Activated CD8-positive, alpha-beta T cell treated with anti-CD3 and anti-CD28 coated beads, Interleukin-2, amount 10 ng/mL, durations not matched to agents 7 days and 5 days (primary cell): ENCODE data around the gene SUSD1. TPM values are rescaled to one million over a fixed set of nuclear protein-coding genes. Genes with fewer than 3 reads are reported as not detected.
"Not testable (repeated sequence)": the region's sequence is repeated elsewhere in the genome, so short reads cannot be mapped to it uniquely, and the experiment has no call there.

Experiments used
- ATAC-seq: fragments of 150-1000 bp; cut with Tn5 transposase; one replicate; pipeline ENCODE4 v1.10.0; 2021; ENCODE audit warnings: moderate library complexity
- CTCF ChIA-PET: fragments of 350-600 bp; sonication (Branson Sonifier 250); formaldehyde crosslinking; loops from one replicate; lab custom pipeline; 2021; ENCODE audit warnings: antibody characterized with exemption; lab: Charles Lee
- POLR2A ChIA-PET: fragments of 350-600 bp; sonication (Branson Sonifier 250); formaldehyde crosslinking; loops from one replicate; lab custom pipeline; 2021; ENCODE audit warnings: antibody characterized with exemption; lab: Charles Lee
- DNase-seq: peaks from one replicate; pipeline ENCODE4 v3.0.0-alpha.2; 2020
- H3K27ac Mint-ChIP-seq: one replicate; pipeline ENCODE4 v1.8.0; 2021; ENCODE audit warnings: mild to moderate bottlenecking, mixed read lengths
- H3K27me3 Mint-ChIP-seq: one replicate; pipeline ENCODE4 v1.8.0; 2021; ENCODE audit warnings: low read depth, mixed read lengths
- H3K36me3 Mint-ChIP-seq: one replicate; pipeline ENCODE4 v1.8.0; 2021; ENCODE audit warnings: low read depth, mixed read lengths
- H3K4me1 Mint-ChIP-seq: one replicate; pipeline ENCODE4 v1.8.0; 2021; ENCODE audit warnings: low read depth, mixed read lengths
- H3K4me3 Mint-ChIP-seq: one replicate; pipeline ENCODE4 v1.8.0; 2021; ENCODE audit warnings: mild to moderate bottlenecking, mixed read lengths
- H3K9me3 Mint-ChIP-seq: one replicate; pipeline ENCODE4 v1.8.0; 2022; ENCODE audit warnings: mixed read lengths; ENCODE audit not compliant: insufficient read depth
- total RNA-seq, 2 experiments: library from RNA; stranded (reverse); gene quantifications; one replicate each; pipeline ENCODE4 v1.2.3, GENCODE V29; 2021

SUSD1 gene
- total RNA-seq, 2 experiments from 2014 or later = 15.2 to 17.9 TPM

DNA sequence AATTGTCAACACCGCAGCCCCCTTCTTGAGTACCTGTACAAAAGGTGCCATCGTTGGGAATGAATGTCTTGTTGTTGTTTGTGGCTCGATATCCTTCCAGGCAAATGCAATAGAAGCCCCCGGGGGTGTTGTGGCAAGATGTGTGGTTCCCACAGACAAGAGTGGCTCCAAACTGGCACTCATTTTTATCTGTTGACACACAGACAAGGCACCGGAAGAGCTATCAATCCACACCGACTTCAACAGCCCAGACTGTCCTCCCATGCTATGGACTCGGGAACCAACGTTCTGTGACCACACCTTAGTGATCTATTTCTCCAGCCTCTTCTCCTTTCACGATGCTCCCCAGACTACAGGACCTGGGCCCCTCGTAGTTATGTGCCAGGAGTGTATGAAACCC is 25.9 kb downstream of the SUSD1 start:
- CTCF ChIA-PET = no interaction called here
- Mint-ChIP-seq H3K36me3 (peaks cover 10% of the 10 kb centered on the region), H3K27ac (no peak overlapping the region), H3K4me3 (no peak overlapping the region), H3K4me1 (no peaks in the 10 kb centered on the region), H3K9me3 (no peaks in the 10 kb centered on the region), H3K27me3 (no peaks in the 10 kb centered on the region)
- no peak for DNase-seq
- POLR2A ChIA-PET = no interaction called here
- no peak for ATAC-seq

DNA sequence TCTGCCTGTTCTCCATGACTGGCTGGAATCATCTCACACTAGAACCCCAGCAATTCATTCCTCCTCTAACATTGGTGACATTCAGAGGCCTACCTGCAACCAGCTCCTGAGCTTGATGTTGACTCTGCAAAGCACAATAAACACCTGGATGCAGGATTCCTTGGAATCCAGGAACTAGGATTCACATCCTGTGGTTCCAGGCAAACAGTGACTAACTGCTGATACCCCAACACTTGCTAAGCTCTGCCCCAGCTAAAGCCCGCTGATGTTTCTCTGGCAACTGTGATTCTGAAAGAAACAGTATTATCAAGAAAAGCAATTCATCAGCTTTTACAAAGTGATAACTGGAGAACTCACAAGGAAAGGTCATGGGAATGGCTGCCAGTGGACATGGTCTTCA is 29.2 kb downstream of the SUSD1 start:
- Mint-ChIP-seq H3K9me3 (no peaks in the 10 kb centered on the region), H3K36me3 (peaks cover 20% of the 10 kb centered on the region), H3K27me3 (no peaks in the 10 kb centered on the region), H3K4me1 (no peaks in the 10 kb centered on the region), H3K4me3 (no peak overlapping the region), H3K27ac (no peak overlapping the region)
- ChIA-PET POLR2A (interaction anchor here (0.6 kb wide), 1 partner anchor 233 kb away, joined by 3 read pairs; no protein-coding TSS in a partner anchor), CTCF (interaction anchor here (0.8 to 1.4 kb wide), 2 partner anchors 14 to 216 kb away, joined by 3 to 4 read pairs; no protein-coding TSS in a partner anchor)
- DNase-seq = no peak
- no peak for ATAC-seq

DNA sequence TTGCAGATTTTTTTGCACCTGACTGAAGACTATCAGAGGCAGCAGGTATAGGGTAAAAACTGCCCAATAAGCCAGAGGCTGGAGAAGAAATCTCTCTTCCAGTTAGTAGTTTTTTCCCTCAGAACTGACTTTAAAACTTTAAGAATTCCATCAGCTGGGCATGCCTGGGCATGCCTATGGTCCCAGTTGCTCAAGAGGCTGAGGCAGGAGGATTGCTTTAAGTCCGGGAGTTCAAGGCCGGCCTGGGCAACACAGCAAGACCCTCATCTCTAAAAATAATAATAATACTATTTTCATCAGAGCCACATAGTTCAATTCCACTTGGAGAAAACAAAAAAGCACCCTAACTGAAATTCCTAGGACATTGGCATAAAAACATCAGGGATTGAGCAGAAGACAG is 30.3 kb downstream of the SUSD1 start:
- H3K9me3 Mint-ChIP-seq = no peaks in the 10 kb centered on the region
- ChIA-PET CTCF (interaction anchor here (1.4 kb wide), 1 partner anchor 9 kb away, joined by 3 read pairs; no protein-coding TSS in a partner anchor), POLR2A (no interaction called here)
- H3K36me3 Mint-ChIP-seq = peaks cover 22% of the 10 kb centered on the region
- H3K4me1 Mint-ChIP-seq = peaks cover 4% of the 10 kb centered on the region
- H3K4me3 Mint-ChIP-seq = no peak overlapping the region
- H3K27me3 Mint-ChIP-seq = no peaks in the 10 kb centered on the region
- DNase-seq (no peak), ATAC-seq (no peak)
- H3K27ac Mint-ChIP-seq = no peak overlapping the region

DNA sequence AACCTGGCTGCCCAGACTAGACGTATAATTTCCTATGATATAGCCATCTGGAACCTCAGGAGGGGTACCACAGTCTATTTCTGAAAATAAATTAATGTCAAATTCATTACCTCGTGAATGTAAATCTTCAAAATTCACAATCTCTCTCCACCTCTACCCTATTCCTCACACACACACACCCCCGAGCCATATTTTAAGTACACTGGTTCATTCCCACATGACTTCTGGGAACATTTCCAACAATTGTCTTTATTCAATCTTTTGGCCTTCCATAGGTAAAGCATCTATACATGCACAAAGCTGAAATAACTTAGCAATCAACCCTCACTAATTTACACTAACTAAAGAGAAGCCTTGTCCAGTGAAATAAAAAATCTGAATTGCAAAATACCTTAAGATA is 32.7 kb downstream of the SUSD1 start:
- Mint-ChIP-seq H3K4me3 (no peak overlapping the region), H3K4me1 (peaks cover 4% of the 10 kb centered on the region), H3K9me3 (no peaks in the 10 kb centered on the region), H3K27ac (no peak overlapping the region), H3K36me3 (peaks cover 20% of the 10 kb centered on the region), H3K27me3 (no peaks in the 10 kb centered on the region)
- no peak for DNase-seq
- ATAC-seq = no peak
- POLR2A ChIA-PET = no interaction called here
- CTCF ChIA-PET = no interaction called here

DNA sequence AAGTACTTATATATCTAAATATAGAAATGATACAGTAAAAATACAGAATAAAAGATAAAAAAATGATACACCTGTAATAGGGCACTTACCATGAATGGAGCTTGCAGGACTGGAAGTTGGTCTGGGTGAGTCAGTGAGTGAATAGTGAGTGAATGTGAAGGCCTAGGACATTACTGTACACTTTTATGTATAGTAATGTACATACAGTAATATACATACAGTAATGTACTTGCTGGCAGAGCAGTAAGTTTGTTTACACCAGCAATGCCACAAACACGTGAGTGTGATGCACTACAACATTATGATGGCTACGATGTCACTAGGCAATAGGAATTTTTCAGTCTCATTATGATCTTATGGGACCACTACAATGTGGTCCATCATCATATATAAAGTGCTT is 34.2 kb downstream of the SUSD1 start:
- DNase-seq = no peak
- H3K4me1 Mint-ChIP-seq = peaks cover 4% of the 10 kb centered on the region
- ChIA-PET CTCF (no interaction called here), POLR2A (no interaction called here)
- no peaks in the 10 kb centered on the region for H3K27me3 Mint-ChIP-seq
- H3K36me3 Mint-ChIP-seq = peaks cover 21% of the 10 kb centered on the region
- no peak for ATAC-seq
- H3K4me3 Mint-ChIP-seq = no peak overlapping the region
- no peaks in the 10 kb centered on the region for H3K9me3 Mint-ChIP-seq
- no peak overlapping the region for H3K27ac Mint-ChIP-seq

DNA sequence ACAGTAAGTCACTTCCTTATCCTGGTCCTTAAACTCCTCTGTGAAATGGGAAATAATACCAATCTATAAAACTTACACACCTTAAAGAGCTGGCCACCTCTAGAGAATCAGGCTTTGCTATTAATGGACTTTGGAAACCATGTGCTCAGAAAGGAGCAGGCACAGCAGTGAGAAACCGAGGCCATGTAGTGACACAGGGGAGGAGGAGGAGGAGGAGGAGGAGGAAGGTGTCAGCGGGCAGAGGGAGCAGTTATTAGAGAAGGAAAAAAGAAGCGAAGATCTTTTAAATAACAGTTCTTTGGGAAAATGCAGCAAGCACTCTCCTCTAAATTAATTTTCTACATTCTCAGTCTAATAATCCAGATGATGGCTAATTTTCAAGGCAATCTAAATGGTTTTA is 38.0 kb downstream of the SUSD1 start:
- ATAC-seq = no peak
- ChIA-PET CTCF (no interaction called here), POLR2A (no interaction called here)
- no peak for DNase-seq
- H3K36me3 Mint-ChIP-seq = peaks cover 37% of the 10 kb centered on the region
- H3K9me3 Mint-ChIP-seq = no peaks in the 10 kb centered on the region
- H3K4me1 Mint-ChIP-seq = peaks cover 6% of the 10 kb centered on the region
- H3K27me3 Mint-ChIP-seq = no peaks in the 10 kb centered on the region
- H3K4me3 Mint-ChIP-seq = no peak overlapping the region
- no peak overlapping the region for H3K27ac Mint-ChIP-seq

DNA sequence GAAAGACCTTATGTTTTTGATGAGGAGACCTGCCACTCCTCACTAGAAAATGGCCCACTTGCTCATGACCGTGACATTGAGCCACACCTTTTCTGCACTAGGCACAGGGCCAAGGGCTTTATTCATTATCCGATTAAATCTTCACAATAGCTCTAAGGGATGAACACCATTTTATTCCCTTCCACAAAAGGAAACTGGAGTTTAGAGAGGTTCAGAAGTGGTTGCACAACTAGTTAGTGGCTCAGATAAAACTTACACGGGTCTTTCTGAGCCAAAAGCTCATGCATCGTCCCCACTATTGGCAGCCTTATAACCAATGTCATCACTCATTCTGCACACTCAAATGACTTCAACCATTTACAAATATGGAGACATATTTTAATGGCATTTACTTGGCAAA is 39.4 kb downstream of the SUSD1 start:
- Mint-ChIP-seq H3K36me3 (peaks cover 33% of the 10 kb centered on the region), H3K4me3 (no peak overlapping the region), H3K27ac (no peak overlapping the region), H3K9me3 (no peaks in the 10 kb centered on the region), H3K4me1 (peaks cover 6% of the 10 kb centered on the region), H3K27me3 (no peaks in the 10 kb centered on the region)
- DNase-seq (no peak), ATAC-seq (no peak)
- ChIA-PET POLR2A (no interaction called here), CTCF (interaction anchor here (0.9 kb wide), 1 partner anchor 9 kb away, joined by 3 read pairs; no protein-coding TSS in a partner anchor)

DNA sequence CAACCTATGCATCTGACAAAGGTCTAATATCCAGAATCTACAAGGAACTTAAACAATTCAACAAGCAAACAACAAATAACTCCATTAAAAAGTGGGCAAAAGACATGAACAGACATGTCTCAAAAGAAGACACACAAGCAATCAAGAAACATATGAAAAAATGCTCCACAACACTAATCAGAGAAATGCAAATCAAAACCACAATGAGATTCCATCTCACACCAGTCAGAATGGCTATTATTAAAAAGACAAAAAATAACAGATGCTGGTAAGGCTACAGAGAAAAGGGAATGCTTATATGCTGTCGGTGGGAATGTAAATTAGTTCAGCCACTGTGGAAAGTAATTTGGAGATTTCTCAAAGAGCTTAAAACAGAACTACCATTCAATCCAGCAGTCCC is 41.3 kb downstream of the SUSD1 start:
- ATAC-seq, POLR2A ChIA-PET, H3K27me3 Mint-ChIP-seq, DNase-seq, H3K4me1 Mint-ChIP-seq, H3K27ac Mint-ChIP-seq, H3K4me3 Mint-ChIP-seq, H3K9me3 Mint-ChIP-seq: not testable (repeated sequence)
- CTCF ChIA-PET = interaction anchor here (1.0 kb wide), 1 partner anchor 36 kb away, joined by 3 read pairs; no protein-coding TSS in a partner anchor
- H3K36me3 Mint-ChIP-seq = peaks cover 31% of the 10 kb centered on the region

DNA sequence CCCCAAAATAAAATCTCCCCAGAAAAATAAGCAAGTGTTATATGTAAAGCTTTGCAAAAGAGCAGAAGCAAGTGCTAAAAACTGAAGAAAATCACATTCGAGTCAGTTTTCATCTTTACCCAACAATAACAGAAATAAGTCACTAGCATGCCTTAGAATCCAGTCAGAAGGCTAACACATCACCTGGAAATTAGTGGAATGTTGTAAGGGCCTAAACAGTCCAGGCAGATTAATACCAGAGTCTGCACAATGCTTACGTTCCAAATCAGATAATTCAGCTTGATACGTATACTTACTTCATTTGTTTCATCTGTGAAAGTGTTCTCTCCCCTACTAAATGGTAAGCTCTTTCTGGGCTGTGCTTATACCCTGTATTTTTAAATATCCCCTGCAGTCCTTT is 42.7 kb downstream of the SUSD1 start:
- CTCF ChIA-PET = interaction anchor here (1.3 kb wide), 1 partner anchor 14 kb away, joined by 4 read pairs; no protein-coding TSS in a partner anchor
- H3K9me3 Mint-ChIP-seq = no peaks in the 10 kb centered on the region
- ATAC-seq (no peak), DNase-seq (no peak)
- no peak overlapping the region for H3K4me3 Mint-ChIP-seq
- no peaks in the 10 kb centered on the region for H3K27me3 Mint-ChIP-seq
- no peak overlapping the region for H3K27ac Mint-ChIP-seq
- POLR2A ChIA-PET = interaction anchor here (0.7 kb wide), 1 partner anchor 16 kb away, joined by 4 read pairs; no protein-coding TSS in a partner anchor
- peaks cover 1% of the 10 kb centered on the region for H3K4me1 Mint-ChIP-seq
- peaks cover 31% of the 10 kb centered on the region for H3K36me3 Mint-ChIP-seq

DNA sequence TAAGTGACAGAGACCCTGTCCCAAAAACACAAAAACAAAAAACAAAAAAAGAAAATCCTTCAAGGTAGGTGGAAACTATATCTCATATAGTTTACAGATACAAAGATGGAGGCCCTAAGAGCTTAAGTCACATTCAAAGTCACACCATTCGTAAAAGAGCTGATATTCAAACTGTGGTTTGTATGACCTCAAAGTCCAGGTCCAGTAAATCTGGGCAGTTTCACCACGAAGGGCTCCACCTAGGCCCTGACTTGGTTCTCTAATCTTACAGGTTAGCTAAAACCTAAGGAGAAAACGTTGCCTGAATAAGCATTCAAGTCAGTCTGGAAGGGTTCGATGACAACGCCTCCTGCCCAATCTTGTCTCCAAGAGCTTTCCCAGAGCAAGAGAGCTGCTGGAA is 44.1 kb downstream of the SUSD1 start:
- peaks cover 1% of the 10 kb centered on the region for H3K4me1 Mint-ChIP-seq
- no peaks in the 10 kb centered on the region for H3K9me3 Mint-ChIP-seq
- ChIA-PET CTCF (interaction anchor here (0.9 to 1.8 kb wide), 2 partner anchors 18 to 662 kb away, joined by 4 read pairs; no protein-coding TSS in a partner anchor), POLR2A (no interaction called here)
- ATAC-seq (no peak), DNase-seq (peak; percentile 9)
- H3K4me3 Mint-ChIP-seq = no peak overlapping the region
- H3K36me3 Mint-ChIP-seq = peaks cover 27% of the 10 kb centered on the region
- no peaks in the 10 kb centered on the region for H3K27me3 Mint-ChIP-seq
- H3K27ac Mint-ChIP-seq = no peak overlapping the region

DNA sequence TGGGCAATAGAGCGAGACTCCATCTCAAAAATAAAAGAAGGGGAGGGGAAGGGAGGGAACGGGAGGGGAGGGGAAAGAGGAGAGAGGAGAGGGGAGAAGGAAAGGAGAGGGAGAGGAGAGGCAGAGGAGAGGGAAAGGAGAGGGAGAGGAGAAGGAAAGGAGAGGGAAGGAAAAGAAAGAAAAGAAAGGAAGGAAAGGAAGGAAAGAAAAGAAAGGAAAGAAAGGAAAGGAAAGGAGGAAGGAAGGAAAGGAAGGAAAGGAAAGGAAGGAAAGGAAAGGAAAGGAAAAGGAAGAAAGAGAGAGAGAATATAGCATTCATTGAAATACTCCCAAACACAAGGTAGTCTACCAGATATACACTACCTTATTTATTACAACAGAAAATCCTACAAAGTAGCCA is 44.8 kb downstream of the SUSD1 start:
- POLR2A ChIA-PET = no interaction called here
- Mint-ChIP-seq H3K9me3 (no peaks in the 10 kb centered on the region), H3K4me1 (peaks cover 1% of the 10 kb centered on the region), H3K27me3 (no peaks in the 10 kb centered on the region), H3K27ac (no peak overlapping the region), H3K36me3 (peaks cover 23% of the 10 kb centered on the region), H3K4me3 (no peak overlapping the region)
- CTCF ChIA-PET = interaction anchor here (1.8 kb wide), 1 partner anchor 17 kb away, joined by 4 read pairs; no protein-coding TSS in a partner anchor
- ATAC-seq = no peak
- DNase-seq = no peak

DNA sequence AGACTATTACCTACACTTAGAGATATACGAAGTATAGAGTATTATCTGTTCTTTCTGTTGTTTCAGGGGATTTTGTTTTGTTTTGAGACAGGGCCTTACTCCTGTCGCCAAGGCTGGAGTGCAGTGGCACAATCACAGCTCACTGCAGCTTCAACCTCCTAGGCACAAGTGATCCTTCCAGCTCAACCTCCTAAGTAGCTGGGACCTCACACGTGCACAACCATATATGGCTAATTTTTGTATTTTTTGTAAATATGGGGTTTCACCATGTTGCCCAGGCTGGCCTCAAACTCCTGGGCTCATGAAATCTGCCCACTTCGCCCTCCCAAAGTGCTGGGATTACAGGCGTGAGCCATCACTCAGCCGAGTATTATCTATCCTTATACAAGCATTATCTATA is 45.9 kb downstream of the SUSD1 start:
- H3K27ac Mint-ChIP-seq = no peak overlapping the region

More for the DNA sequence above, 45.9 kb downstream of the SUSD1 start:
- peaks cover 1% of the 10 kb centered on the region for H3K4me1 Mint-ChIP-seq
- ATAC-seq (no peak), DNase-seq (no peak)
- no peaks in the 10 kb centered on the region for H3K27me3 Mint-ChIP-seq
- POLR2A ChIA-PET = no interaction called here
- CTCF ChIA-PET = interaction anchor here (1.8 kb wide), 1 partner anchor 16 kb away, joined by 4 read pairs; no protein-coding TSS in a partner anchor
- no peaks in the 10 kb centered on the region for H3K9me3 Mint-ChIP-seq
- peaks cover 21% of the 10 kb centered on the region for H3K36me3 Mint-ChIP-seq
- H3K4me3 Mint-ChIP-seq = no peak overlapping the region
